IMR-90 (cell line): ENCODE results near the gene GUCA1C. TPM values are rescaled to one million over a fixed set of nuclear protein-coding genes. Genes with fewer than 3 reads are reported as not detected.

Experiments used
- ATAC-seq: fragments of 200-7000 bp; cut with Tn5 transposase; 2 replicates; pipeline ENCODE4 v1.9.1; 2020; ENCODE audit warnings: low read depth, mild to moderate bottlenecking, moderate library complexity
- BruUV-seq: library from RNA; stranded (reverse); fragments of 400-500 nt; replicated peaks from 2 replicates; lab custom pipeline; 2021; lab: Mats Ljungman, UMichigan
- CTCF ChIA-PET: fragments of 300-600 bp; formaldehyde crosslinking; extraction: SDS; loops from one replicate; lab custom pipeline; 2021; ENCODE audit warnings: antibody characterized with exemption; lab: Yijun Ruan, JAX
- POLR2A ChIA-PET: fragments of 300-600 bp; sonication (Branson Sonifier 250); formaldehyde crosslinking; loops from one replicate; lab custom pipeline; 2022; ENCODE audit warnings: antibody characterized with exemption; ENCODE audit not compliant: unreplicated experiment; lab: Charles Lee
- DNase-seq: peaks from one replicate; pipeline ENCODE4 v3.0.0; 2013
- H2AFZ ChIP-seq: replicated peaks from 2 replicates; pipeline ENCODE3; 2013; ENCODE audit warnings: low read length, mild to moderate bottlenecking; ENCODE audit not compliant: poor library complexity
- H2AK5ac ChIP-seq: 2 replicates; pipeline ENCODE4 v1.6.1; 2013; ENCODE audit warnings: low read depth, low read length, inconsistent platforms
- H2AK9ac ChIP-seq: replicated peaks from 2 replicates; pipeline ENCODE3; 2013; ENCODE audit warnings: mild to moderate bottlenecking, low read depth, low read length, moderate library complexity; ENCODE audit not compliant: poor library complexity
- H2BK120ac ChIP-seq: 2 replicates; pipeline ENCODE4 v1.6.1; 2013; ENCODE audit warnings: low read depth, low read length, inconsistent platforms
- H2BK15ac ChIP-seq: 3 replicates; pipeline ENCODE4 v1.6.1; 2013; ENCODE audit warnings: low read depth, low read length, inconsistent platforms
- H2BK20ac ChIP-seq: 2 replicates; pipeline ENCODE4 v1.6.1; 2013; ENCODE audit warnings: low read depth, mild to moderate bottlenecking, inconsistent platforms, low read length, moderate library complexity
- H2BK5ac ChIP-seq: 2 replicates; pipeline ENCODE4 v1.6.1; 2013; ENCODE audit warnings: mild to moderate bottlenecking, low read depth, low read length, inconsistent platforms; ENCODE audit not compliant: poor library complexity, severe bottlenecking
- H3K14ac ChIP-seq: replicated peaks from 2 replicates; pipeline ENCODE4 v1.6.1; 2013; ENCODE audit warnings: low read depth, low read length, inconsistent platforms
- H3K18ac ChIP-seq: 2 replicates; pipeline ENCODE4 v1.6.1; 2013; ENCODE audit warnings: low read depth, low read length, control low read depth
- H3K23ac ChIP-seq: 2 replicates; pipeline ENCODE4 v1.6.1; 2013; ENCODE audit warnings: low read depth, low read length, inconsistent platforms
- H3K27ac ChIP-seq: 2 replicates; pipeline ENCODE4 v1.5.1; 2013; ENCODE audit warnings: mild to moderate bottlenecking, control low read depth, low read length; ENCODE audit not compliant: insufficient read depth
- H3K27me3 ChIP-seq: 2 replicates; pipeline ENCODE4 v1.6.1; 2013; ENCODE audit warnings: low read length; ENCODE audit not compliant: control insufficient read depth, insufficient read depth
- H3K36me3 ChIP-seq: 2 replicates; pipeline ENCODE4 v1.6.1; 2013; ENCODE audit warnings: low read length, mixed read lengths; ENCODE audit not compliant: control insufficient read depth, insufficient read depth
- H3K4ac ChIP-seq: 2 replicates; pipeline ENCODE4 v1.6.1; 2013; ENCODE audit warnings: low read depth, low read length, inconsistent platforms
- H3K4me1 ChIP-seq: 2 replicates; pipeline ENCODE4 v1.6.1; 2013; ENCODE audit warnings: low read length, mixed read lengths; ENCODE audit not compliant: control insufficient read depth, insufficient read depth
- H3K4me2 ChIP-seq: 2 replicates; pipeline ENCODE4 v1.6.1; 2013; ENCODE audit warnings: low read depth, mild to moderate bottlenecking, control low read depth, low read length, moderate library complexity
- H3K4me3 ChIP-seq: 2 replicates; pipeline ENCODE4 v1.5.1; 2013; ENCODE audit warnings: low read depth, mild to moderate bottlenecking, control low read depth, low read length, moderate library complexity; ENCODE audit not compliant: insufficient read depth
- H3K56ac ChIP-seq: 2 replicates; pipeline ENCODE4 v1.6.1; 2013; ENCODE audit warnings: low read length, inconsistent platforms; ENCODE audit not compliant: insufficient read depth; ENCODE audit errors: extremely low read depth
- H3K79me1 ChIP-seq, 2 experiments: 2 replicates each; pipeline ENCODE4 v1.6.1; 2013; ENCODE audit warnings: low read length in 2 of 2, inconsistent platforms in 1 of 2, low read depth in 1 of 2
- H3K9ac ChIP-seq: 2 replicates; pipeline ENCODE4 v1.6.1; 2013; ENCODE audit warnings: low read depth, low read length, control low read depth
- H3K9me1 ChIP-seq: 2 replicates; pipeline ENCODE4 v1.6.1; 2013; ENCODE audit warnings: low read length, inconsistent platforms; ENCODE audit not compliant: insufficient read depth
- H3K9me3 ChIP-seq: 2 replicates; pipeline ENCODE4 v1.6.1; 2013; ENCODE audit warnings: low read length; ENCODE audit not compliant: control insufficient read depth, insufficient read depth
- H4K20me1 ChIP-seq: 2 replicates; pipeline ENCODE4 v1.6.1; 2013; ENCODE audit warnings: low read length, inconsistent platforms; ENCODE audit not compliant: insufficient read depth
- H4K5ac ChIP-seq: 2 replicates; pipeline ENCODE4 v1.6.1; 2013; ENCODE audit warnings: mild to moderate bottlenecking, low read depth, low read length, control low read depth
- H4K8ac ChIP-seq, 2 experiments: 2 replicates each; pipeline ENCODE4 v1.6.1; 2013; ENCODE audit warnings: low read depth in 2 of 2, low read length in 2 of 2, control low read depth in 1 of 2, inconsistent platforms in 1 of 2
- H4K91ac ChIP-seq: 2 replicates; pipeline ENCODE4 v1.6.1; 2013; ENCODE audit warnings: low read depth, low read length, inconsistent platforms; ENCODE audit not compliant: insufficient read depth
- BHLHE40 ChIP-seq: fragments of 150-350 bp; IDR thresholded peaks from 2 replicates; pipeline ENCODE4 v1.6.1; 2016; ENCODE audit warnings: mild to moderate bottlenecking, low read depth, low read length
- CHD1 ChIP-seq: IDR thresholded peaks from 2 replicates; pipeline ENCODE4 v1.6.1; 2012; ENCODE audit warnings: low read depth, low read length, improper control_type of control experiment
- FOS ChIP-seq: fragments of 150-350 bp; IDR thresholded peaks from 2 replicates; pipeline ENCODE4 v1.6.1; 2016; ENCODE audit warnings: low read depth, low read length
- MAZ ChIP-seq: IDR thresholded peaks from 2 replicates; pipeline ENCODE4 v1.6.1; 2012; ENCODE audit warnings: low read depth, mild to moderate bottlenecking, low read length, improper control_type of control experiment, moderate library complexity, borderline replicate concordance
- MXI1 ChIP-seq: IDR thresholded peaks from 2 replicates; pipeline ENCODE4 v1.6.1; 2012; ENCODE audit warnings: low read depth, mild to moderate bottlenecking, low read length, moderate library complexity, borderline replicate concordance
- NFE2L2 ChIP-seq: fragments of 150-350 bp; IDR thresholded peaks from 2 replicates; pipeline ENCODE4 v1.6.1; 2016; ENCODE audit warnings: low read depth, mild to moderate bottlenecking, low read length
- POLR2A ChIP-seq: IDR thresholded peaks from 2 replicates; pipeline ENCODE4 v1.6.1; 2012; ENCODE audit warnings: mild to moderate bottlenecking, low read depth, low read length
- RAD21 ChIP-seq: IDR thresholded peaks from 2 replicates; pipeline ENCODE4 v1.6.1; 2012; ENCODE audit warnings: low read length, improper control_type of control experiment
- SMC3 ChIP-seq: fragments of 150-350 bp; IDR thresholded peaks from 2 replicates; pipeline ENCODE4 v1.6.1; 2016; ENCODE audit warnings: low read depth, mild to moderate bottlenecking, antibody characterized with exemption, low read length, moderate library complexity
- WGBS, 2 experiments: methylation state at CpG; one replicate each; pipeline versions ENCODE4 v1.1.5 to v1.1.7; 2013; ENCODE audit warnings: missing lambda C conversion rate in 2 of 2; ENCODE audit not compliant: insufficient read length in 1 of 2; ENCODE audit errors: extremely low coverage in 2 of 2; 5-methylcytosine and 5-hydroxymethylcytosine counted together
- dilution Hi-C: fragments of 300-500 bp; cut with HindIII; formaldehyde crosslinking; loops from one replicate; pipeline ENCODE4 v1.14.3; 2018; ENCODE audit warnings: low sequenced_read_pairs; ENCODE audit not compliant: unreplicated experiment
- in situ Hi-C: fragments of 300-500 bp; cut with MboI; formaldehyde crosslinking; loops from 3 replicates; pipeline ENCODE4 v1.14.3; 2019; ENCODE audit warnings: low sequenced_read_pairs, inconsistent platforms, mixed read lengths
- intact Hi-C: fragments of 100-400 bp; cut with micrococcal nuclease; formaldehyde crosslinking; loops from 2 replicates; pipeline ENCODE4 v1.10.0; 2022
- polyA plus RNA-seq, 3 experiments: library from polyadenylated mRNA; depleted of rRNA; stranded (reverse); fragments of >200 nt; gene quantifications; 2 replicates each; pipeline ENCODE4 v1.2.3, GENCODE V29; 2012; ENCODE audit warnings: low replicate concordance in 1 of 3
- total RNA-seq: library from RNA; depleted of rRNA; stranded (reverse); fragments of >200 nt; gene quantifications from 2 replicates; pipeline ENCODE4 v1.2.3, GENCODE V29; 2012
- TF ChIP-seq, protein P1 (sequence below): conservative IDR thresholded peaks from 2 replicates; pipeline ENCODE4 v1.5.1; 2012; ENCODE audit warnings: mild to moderate bottlenecking, low read depth, low read length, improper control_type of control experiment
- TF ChIP-seq, protein P2 (sequence below): fragments of 150-350 bp; IDR thresholded peaks from 2 replicates; pipeline ENCODE4 v1.6.1; 2016; ENCODE audit warnings: low read depth, mild to moderate bottlenecking, low read length, moderate library complexity, borderline replicate concordance
- TF ChIP-seq, protein P3 (sequence below): fragments of 150-350 bp; IDR thresholded peaks from 2 replicates; pipeline ENCODE4 v1.6.1; 2017; ENCODE audit warnings: mild to moderate bottlenecking, antibody characterized with exemption, low read length, low read depth

The GUCA1C gene
- total and polyA plus RNA-seq, 2 of the 4 experiments (the other 2 are of a cell fraction) = not detected

DNA sequence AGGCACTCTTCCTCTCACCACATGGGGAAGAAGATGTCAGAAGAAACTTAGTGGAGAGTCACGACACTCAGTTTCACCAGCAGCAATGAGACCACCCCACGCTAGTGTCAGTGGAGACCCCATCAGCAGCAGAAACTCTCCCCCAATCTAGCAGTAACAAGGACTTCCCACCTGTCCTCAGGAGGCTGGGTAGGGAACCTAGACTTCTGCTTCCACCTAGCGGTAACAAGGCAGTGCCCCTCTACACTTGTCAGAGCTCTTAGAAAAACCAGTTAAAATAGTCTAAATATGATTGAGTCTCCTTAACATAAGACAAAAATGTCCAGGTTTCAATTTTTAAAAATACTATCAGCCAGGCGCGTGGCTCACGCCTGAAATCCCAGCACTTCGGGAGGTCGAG is 73.8 kb downstream of the GUCA1C start:
- Histone ChIP-seq H3K27me3 (no peaks in the 10 kb centered on the region), H2BK120ac (no peak overlapping the region), H3K9me1 (no peaks in the 10 kb centered on the region), H3K4ac (no peak overlapping the region), H3K14ac (no peak overlapping the region), H3K23ac (no peak overlapping the region), H3K9me3 (no peaks in the 10 kb centered on the region), H3K27ac (no peak overlapping the region), H3K4me2 (no peak overlapping the region), H4K20me1 (no peaks in the 10 kb centered on the region), H4K91ac (no peak overlapping the region), H4K8ac (no peak overlapping the region), H2AK5ac (no peak overlapping the region), H2AFZ (peak overlapping the region; percentile 27), H3K4me1 (no peaks in the 10 kb centered on the region), H3K79me1 (no peaks in the 10 kb centered on the region), H3K56ac (no peak overlapping the region), H2BK20ac (no peak overlapping the region), H3K36me3 (no peaks in the 10 kb centered on the region), H2BK5ac (no peak overlapping the region), H2AK9ac (no peak overlapping the region), H2BK15ac (no peak overlapping the region), H3K9ac (no peak overlapping the region), H4K5ac (no peak overlapping the region), H3K18ac (no peak overlapping the region), H3K4me3 (no peak overlapping the region)
- in situ Hi-C loops = loop anchor here (25.0 kb wide), 1 partner anchor 93 kb away; no protein-coding TSS in a partner anchor
- no TSS peak for BruUV-seq
- no peak for ATAC-seq
- dilution Hi-C loops = no loop called here
- intact Hi-C loops = no loop called here
- CTCF ChIA-PET = no interaction called here
- no peak for DNase-seq
- no CpG with 5 or more reads among the region's 8 CpGs for WGBS, 2 experiments
- TF ChIP-seq RAD21 (no peak), MXI1 (no peak), CHD1 (no peak), MAZ (no peak), FOS (no peak), POLR2A (no peak), SMC3 (no peak), NFE2L2 (no peak), BHLHE40 (no peak)
- TF ChIP-seq, protein P1, sequence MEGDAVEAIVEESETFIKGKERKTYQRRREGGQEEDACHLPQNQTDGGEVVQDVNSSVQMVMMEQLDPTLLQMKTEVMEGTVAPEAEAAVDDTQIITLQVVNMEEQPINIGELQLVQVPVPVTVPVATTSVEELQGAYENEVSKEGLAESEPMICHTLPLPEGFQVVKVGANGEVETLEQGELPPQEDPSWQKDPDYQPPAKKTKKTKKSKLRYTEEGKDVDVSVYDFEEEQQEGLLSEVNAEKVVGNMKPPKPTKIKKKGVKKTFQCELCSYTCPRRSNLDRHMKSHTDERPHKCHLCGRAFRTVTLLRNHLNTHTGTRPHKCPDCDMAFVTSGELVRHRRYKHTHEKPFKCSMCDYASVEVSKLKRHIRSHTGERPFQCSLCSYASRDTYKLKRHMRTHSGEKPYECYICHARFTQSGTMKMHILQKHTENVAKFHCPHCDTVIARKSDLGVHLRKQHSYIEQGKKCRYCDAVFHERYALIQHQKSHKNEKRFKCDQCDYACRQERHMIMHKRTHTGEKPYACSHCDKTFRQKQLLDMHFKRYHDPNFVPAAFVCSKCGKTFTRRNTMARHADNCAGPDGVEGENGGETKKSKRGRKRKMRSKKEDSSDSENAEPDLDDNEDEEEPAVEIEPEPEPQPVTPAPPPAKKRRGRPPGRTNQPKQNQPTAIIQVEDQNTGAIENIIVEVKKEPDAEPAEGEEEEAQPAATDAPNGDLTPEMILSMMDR = no peak
- TF ChIP-seq, protein P2, sequence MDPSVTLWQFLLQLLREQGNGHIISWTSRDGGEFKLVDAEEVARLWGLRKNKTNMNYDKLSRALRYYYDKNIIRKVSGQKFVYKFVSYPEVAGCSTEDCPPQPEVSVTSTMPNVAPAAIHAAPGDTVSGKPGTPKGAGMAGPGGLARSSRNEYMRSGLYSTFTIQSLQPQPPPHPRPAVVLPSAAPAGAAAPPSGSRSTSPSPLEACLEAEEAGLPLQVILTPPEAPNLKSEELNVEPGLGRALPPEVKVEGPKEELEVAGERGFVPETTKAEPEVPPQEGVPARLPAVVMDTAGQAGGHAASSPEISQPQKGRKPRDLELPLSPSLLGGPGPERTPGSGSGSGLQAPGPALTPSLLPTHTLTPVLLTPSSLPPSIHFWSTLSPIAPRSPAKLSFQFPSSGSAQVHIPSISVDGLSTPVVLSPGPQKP = no peak
- TF ChIP-seq, protein P3, sequence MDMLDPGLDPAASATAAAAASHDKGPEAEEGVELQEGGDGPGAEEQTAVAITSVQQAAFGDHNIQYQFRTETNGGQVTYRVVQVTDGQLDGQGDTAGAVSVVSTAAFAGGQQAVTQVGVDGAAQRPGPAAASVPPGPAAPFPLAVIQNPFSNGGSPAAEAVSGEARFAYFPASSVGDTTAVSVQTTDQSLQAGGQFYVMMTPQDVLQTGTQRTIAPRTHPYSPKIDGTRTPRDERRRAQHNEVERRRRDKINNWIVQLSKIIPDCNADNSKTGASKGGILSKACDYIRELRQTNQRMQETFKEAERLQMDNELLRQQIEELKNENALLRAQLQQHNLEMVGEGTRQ = no peak
- POLR2A ChIA-PET = no interaction called here
